ENCODE data around the gene SORCS2.

SORCS2 gene

DNA sequence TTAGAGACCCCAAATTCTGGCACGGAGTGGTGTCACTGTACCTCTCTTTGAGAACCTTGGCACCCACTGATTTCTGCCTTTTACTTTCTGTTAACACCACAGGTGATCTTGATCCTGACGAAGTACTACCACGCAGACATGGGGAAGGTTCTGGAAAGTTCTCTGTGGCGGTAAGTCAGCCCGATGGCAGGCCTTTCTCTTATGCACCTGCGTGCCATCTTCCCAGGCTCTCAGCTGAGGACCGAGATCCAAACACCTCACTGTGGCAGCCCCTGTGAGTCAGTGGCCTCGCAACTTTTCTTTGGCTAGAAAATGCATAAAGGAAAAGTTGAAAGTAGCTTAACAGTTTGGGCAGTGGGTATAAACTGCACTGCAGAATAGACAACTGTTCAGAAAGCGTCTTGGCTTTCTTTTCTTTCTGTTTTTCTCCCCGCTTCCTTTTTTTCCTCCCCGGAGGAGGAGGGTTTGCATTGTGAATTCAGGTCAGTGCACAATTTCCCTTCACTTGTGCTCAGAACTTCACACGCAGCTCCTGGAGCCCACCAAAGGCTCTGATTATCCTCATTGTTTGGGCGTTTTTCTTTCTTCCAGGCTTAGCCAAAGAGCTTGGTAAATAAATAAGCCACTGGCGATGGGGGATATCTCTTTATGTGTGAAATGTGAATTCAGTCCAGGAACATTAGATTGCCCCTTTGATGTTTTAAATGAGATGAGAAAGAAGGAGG, 204.0 kb downstream of the SORCS2 start:
- TF ChIP-seq MZF1 (tag by site-specific recombination; IDR thresholded peaks at IDR 0.05; ENCODE audit: borderline replicate concordance) = no peak
- no peak for TF ChIP-seq ZFP69B (tag by site-specific recombination; IDR thresholded peaks at IDR 0.05)
- no peak for TF ChIP-seq ZNF366 (tag by site-specific recombination; conservative IDR thresholded peaks at IDR 0.05)
- no peak for TF ChIP-seq GLIS1 (tag by site-specific recombination; IDR thresholded peaks at IDR 0.05)
- no peak for TF ChIP-seq ZNF510 (tag by site-specific recombination; IDR thresholded peaks at IDR 0.05; ENCODE audit: insufficient replicate concordance)
- no peak for TF ChIP-seq ZNF558 (tag by site-specific recombination; IDR thresholded peaks at IDR 0.05)
- TF ChIP-seq ZNF324 (tag by site-specific recombination; IDR thresholded peaks at IDR 0.05) = no peak
- no peak for TF ChIP-seq ZNF335 (tag by site-specific recombination; conservative IDR thresholded peaks at IDR 0.05)
- TF ChIP-seq, protein P1, sequence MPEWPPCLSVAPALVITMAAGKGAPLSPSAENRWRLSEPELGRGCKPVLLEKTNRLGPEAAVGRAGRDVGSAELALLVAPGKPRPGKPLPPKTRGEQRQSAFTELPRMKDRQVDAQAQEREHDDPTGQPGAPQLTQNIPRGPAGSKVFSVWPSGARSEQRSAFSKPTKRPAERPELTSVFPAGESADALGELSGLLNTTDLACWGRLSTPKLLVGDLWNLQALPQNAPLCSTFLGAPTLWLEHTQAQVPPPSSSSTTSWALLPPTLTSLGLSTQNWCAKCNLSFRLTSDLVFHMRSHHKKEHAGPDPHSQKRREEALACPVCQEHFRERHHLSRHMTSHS (tag by site-specific recombination; IDR thresholded peaks at IDR 0.05) = no peak
- no peak for TF ChIP-seq BCL11A (tag by site-specific recombination; IDR thresholded peaks at IDR 0.05; ENCODE audit: low read depth)
- no peak for TF ChIP-seq ZNF785 (tag by site-specific recombination; IDR thresholded peaks at IDR 0.05)
- no peak for TF ChIP-seq ZNF146 (tag by site-specific recombination; IDR thresholded peaks at IDR 0.05)
- Histone ChIP-seq H3K9me3 (ENCODE audit: control insufficient read depth, insufficient read depth, low read depth, low read length) (no peaks in the 10 kb centered on the region), H3K27ac (ENCODE audit: extremely low read depth, low read depth, low read length) (no peak overlapping the region), H3K4me3 (ENCODE audit: low read depth, low read length) (no peak overlapping the region), H3K36me3 (ENCODE audit: control insufficient read depth in 2 of 2, insufficient read depth in 1 of 2, low read length in 2 of 2) (no peaks in the 10 kb centered on the region), H3K4me1 (ENCODE audit: control insufficient read depth, insufficient read depth, low read length) (0 out of 2 replicates have a peak, but pooled peaks cover 3% of the 10 kb centered on the region)
- ChIA-PET CTCF (interaction anchor here (0.7 kb wide), 2 partner anchors 21 to 74 kb away, joined by 3 read pairs; no protein-coding TSS in a partner anchor), POLR2A (no interaction called here)

DNA sequence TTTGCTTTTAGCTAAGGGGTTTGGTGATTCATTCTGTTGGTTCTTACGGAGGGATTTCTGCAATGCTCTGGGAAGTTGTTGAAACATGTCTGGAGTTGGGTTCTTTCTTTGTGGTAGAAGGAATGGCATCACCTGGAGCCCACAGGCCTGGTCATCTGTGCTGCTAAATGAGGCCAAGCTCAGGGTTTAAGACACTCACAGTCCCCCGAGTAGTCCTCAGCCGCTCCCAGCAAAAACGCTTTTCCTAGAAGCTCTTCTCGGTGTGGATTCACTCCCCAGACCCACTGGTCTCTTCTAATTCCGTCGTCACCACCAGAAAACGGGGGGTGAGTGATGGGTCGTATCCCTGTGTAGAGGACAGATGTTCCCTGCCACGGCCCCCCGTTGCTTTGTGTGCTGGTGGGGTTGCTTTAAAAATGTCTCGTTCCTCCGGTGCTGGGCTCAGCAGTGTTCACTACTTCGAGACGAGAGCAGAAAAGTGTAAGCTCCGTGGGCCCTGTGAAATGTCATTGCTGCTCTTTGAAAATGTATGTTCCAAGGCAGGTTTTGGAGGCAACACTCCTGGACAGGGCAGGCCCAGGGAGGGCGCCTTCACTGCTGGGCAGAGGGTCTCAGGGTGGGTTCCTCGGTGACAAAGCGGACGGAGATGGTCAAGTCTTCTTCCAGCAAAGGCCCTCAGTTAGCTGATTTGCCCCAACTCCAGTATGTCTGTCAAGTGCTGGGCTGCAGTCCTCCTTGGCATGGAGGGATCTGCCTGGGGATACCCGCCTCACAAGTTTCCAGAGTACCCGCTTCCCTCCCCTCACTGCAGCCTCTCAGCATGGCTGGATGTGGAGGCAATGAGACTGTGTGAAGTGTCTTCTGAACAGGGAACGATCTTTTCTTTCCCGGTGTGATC, 205.1 kb downstream of the SORCS2 start:
- ChIA-PET CTCF (interaction anchor here (0.7 to 1.1 kb wide), 2 partner anchors 62 to 211 kb away, joined by 3 read pairs; no protein-coding TSS in a partner anchor), POLR2A (no interaction called here)
- no peak overlapping the region for H3K27ac ChIP-seq (ENCODE audit: extremely low read depth, low read depth, low read length)
- 0 out of 2 replicates have a peak, but pooled peaks cover 3% of the 10 kb centered on the region for H3K4me1 ChIP-seq (ENCODE audit: control insufficient read depth, insufficient read depth, low read length)
- no peak overlapping the region for H3K4me3 ChIP-seq (ENCODE audit: low read depth, low read length)
- TF ChIP-seq, protein P2, sequence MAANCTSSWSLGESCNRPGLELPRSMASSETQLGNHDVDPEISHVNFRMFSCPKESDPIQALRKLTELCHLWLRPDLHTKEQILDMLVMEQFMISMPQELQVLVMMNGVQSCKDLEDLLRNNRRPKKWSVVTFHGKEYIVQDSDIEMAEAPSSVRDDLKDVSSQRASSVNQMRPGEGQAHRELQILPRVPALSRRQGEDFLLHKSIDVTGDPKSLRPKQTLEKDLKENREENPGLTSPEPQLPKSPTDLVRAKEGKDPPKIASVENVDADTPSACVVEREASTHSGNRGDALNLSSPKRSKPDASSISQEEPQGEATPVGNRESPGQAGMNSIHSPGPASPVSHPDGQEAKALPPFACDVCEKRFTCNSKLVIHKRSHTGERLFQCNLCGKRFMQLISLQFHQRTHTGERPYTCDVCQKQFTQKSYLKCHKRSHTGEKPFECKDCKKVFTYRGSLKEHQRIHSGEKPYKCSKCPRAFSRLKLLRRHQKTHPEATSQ (tag by site-specific recombination; IDR thresholded peaks at IDR 0.05) = no peak
- TF ChIP-seq ZNF660 (tag by site-specific recombination; IDR thresholded peaks at IDR 0.05) = no peak
- TF ChIP-seq SP3 (tag by site-specific recombination; IDR thresholded peaks at IDR 0.05) = no peak
- TF ChIP-seq, protein P3, sequence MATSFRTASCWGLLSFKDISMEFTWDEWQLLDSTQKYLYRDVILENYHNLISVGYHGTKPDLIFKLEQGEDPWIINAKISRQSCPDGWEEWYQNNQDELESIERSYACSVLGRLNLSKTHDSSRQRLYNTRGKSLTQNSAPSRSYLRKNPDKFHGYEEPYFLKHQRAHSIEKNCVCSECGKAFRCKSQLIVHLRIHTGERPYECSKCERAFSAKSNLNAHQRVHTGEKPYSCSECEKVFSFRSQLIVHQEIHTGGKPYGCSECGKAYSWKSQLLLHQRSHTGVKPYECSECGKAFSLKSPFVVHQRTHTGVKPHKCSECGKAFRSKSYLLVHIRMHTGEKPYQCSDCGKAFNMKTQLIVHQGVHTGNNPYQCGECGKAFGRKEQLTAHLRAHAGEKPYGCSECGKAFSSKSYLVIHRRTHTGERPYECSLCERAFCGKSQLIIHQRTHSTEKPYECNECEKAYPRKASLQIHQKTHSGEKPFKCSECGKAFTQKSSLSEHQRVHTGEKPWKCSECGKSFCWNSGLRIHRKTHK (tag by site-specific recombination; IDR thresholded peaks at IDR 0.05) = no peak
- H3K9me3 ChIP-seq (ENCODE audit: control insufficient read depth, insufficient read depth, low read depth, low read length) = no peaks in the 10 kb centered on the region
- no peaks in the 10 kb centered on the region for H3K36me3 ChIP-seq (ENCODE audit: control insufficient read depth in 2 of 2, insufficient read depth in 1 of 2, low read length in 2 of 2)

DNA sequence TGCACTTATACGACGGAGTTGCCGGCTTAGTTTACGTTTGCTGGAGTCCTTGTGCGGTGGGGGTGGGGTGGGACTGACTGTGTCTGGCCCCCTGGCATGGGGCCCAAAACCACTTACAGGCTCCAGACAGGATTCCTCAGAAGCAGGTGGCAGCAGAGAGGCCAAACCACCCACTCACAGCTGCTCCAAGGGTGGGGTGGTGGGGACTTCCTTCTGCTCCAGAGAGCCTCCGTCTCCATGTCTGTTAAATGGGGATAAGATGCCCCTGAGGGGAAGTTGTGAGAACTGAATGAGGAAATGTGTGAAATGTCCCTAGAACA, 205.7 kb downstream of the SORCS2 start:
- CTCF ChIA-PET = interaction anchor here (0.7 to 1.1 kb wide), 2 partner anchors 62 to 210 kb away, joined by 3 read pairs; no protein-coding TSS in a partner anchor
- no peaks in the 10 kb centered on the region for H3K36me3 ChIP-seq (ENCODE audit: control insufficient read depth in 2 of 2, insufficient read depth in 1 of 2, low read length in 2 of 2)
- 0 out of 2 replicates have a peak, but pooled peaks cover 3% of the 10 kb centered on the region for H3K4me1 ChIP-seq (ENCODE audit: control insufficient read depth, insufficient read depth, low read length)
- H3K27ac ChIP-seq (ENCODE audit: extremely low read depth, low read depth, low read length) = no peak overlapping the region
- POLR2A ChIA-PET = no interaction called here
- no peak overlapping the region for H3K4me3 ChIP-seq (ENCODE audit: low read depth, low read length)
- no peaks in the 10 kb centered on the region for H3K9me3 ChIP-seq (ENCODE audit: control insufficient read depth, insufficient read depth, low read depth, low read length)
- TF ChIP-seq OSR2 (tag by site-specific recombination; IDR thresholded peaks at IDR 0.05) (peak; percentile 57; the same call in 1 of the 2 replicates), ZNF416 (tag by site-specific recombination; IDR thresholded peaks at IDR 0.05) (no peak), TRIM28 (IDR thresholded peaks at IDR 0.05; ENCODE audit: borderline replicate concordance, low read length) (no peak), GLIS2 (tag by site-specific recombination; IDR thresholded peaks at IDR 0.05) (0 out of 2 replicates have a peak, but pooled peaks have one; percentile 30), SCRT1 (tag by site-specific recombination; IDR thresholded peaks at IDR 0.05; ENCODE audit: borderline replicate concordance) (no peak)
- TF ChIP-seq, protein P4, sequence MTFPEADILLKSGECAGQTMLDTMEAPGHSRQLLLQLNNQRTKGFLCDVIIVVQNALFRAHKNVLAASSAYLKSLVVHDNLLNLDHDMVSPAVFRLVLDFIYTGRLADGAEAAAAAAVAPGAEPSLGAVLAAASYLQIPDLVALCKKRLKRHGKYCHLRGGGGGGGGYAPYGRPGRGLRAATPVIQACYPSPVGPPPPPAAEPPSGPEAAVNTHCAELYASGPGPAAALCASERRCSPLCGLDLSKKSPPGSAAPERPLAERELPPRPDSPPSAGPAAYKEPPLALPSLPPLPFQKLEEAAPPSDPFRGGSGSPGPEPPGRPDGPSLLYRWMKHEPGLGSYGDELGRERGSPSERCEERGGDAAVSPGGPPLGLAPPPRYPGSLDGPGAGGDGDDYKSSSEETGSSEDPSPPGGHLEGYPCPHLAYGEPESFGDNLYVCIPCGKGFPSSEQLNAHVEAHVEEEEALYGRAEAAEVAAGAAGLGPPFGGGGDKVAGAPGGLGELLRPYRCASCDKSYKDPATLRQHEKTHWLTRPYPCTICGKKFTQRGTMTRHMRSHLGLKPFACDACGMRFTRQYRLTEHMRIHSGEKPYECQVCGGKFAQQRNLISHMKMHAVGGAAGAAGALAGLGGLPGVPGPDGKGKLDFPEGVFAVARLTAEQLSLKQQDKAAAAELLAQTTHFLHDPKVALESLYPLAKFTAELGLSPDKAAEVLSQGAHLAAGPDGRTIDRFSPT (tag by site-specific recombination; IDR thresholded peaks at IDR 0.05) = no peak
- TF ChIP-seq, protein P5, sequence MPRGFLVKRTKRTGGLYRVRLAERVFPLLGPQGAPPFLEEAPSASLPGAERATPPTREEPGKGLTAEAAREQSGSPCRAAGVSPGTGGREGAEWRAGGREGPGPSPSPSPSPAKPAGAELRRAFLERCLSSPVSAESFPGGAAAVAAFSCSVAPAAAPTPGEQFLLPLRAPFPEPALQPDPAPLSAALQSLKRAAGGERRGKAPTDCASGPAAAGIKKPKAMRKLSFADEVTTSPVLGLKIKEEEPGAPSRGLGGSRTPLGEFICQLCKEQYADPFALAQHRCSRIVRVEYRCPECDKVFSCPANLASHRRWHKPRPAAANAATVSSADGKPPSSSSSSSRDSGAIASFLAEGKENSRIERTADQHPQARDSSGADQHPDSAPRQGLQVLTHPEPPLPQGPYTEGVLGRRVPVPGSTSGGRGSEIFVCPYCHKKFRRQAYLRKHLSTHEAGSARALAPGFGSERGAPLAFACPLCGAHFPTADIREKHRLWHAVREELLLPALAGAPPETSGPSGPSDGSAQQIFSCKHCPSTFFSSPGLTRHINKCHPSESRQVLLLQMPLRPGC (tag by site-specific recombination; IDR thresholded peaks at IDR 0.05) = no peak

Measured in HEK293 (cell line).